ENCODE results near the gene DBF4B. TPM values are rescaled to one million over a fixed set of nuclear protein-coding genes. Genes with fewer than 3 reads are reported as not detected.

Gene DBF4B
- total RNA-seq, 2 experiments from 2014 or later = 1.5 TPM

GRCh38 chr17:44792276-44792675, 83.8 kb downstream of the DBF4B start:
- CTCF ChIA-PET = no interaction called here

GRCh38 chr17:44793885-44794842, 85.7 kb downstream of the DBF4B start:
- H3K27me3 ChIP-seq (ENCODE audit: control insufficient read depth in 1 of 2, insufficient read depth in 2 of 2, low read length in 2 of 2) = peaks cover 0 to 3% of the 10 kb centered on the region in 2 experiments

More at GRCh38 chr17:44792276-44792675, 83.8 kb downstream of the DBF4B start:
- Mint-ChIP-seq H3K4me3 (no peak overlapping the region), H3K27ac (no peak overlapping the region), H3K9me3 (no peaks in the 10 kb centered on the region), H3K27me3 (no peaks in the 10 kb centered on the region), H3K4me1 (ENCODE audit: low read depth) (no peaks in the 10 kb centered on the region), H3K36me3 (ENCODE audit: low read depth) (no peaks in the 10 kb centered on the region)
- intact Hi-C loops (cut with DNase I, micrococcal nuclease) = no loop called here
- no peak overlapping the region for H3K27ac ChIP-seq (ENCODE audit: low read depth in 1 of 2, low read length in 2 of 2)
- no peaks in the 10 kb centered on the region for H3K27me3 ChIP-seq (ENCODE audit: control insufficient read depth in 1 of 2, insufficient read depth in 2 of 2, low read length in 2 of 2)
- TF ChIP-seq CTCF (IDR thresholded peaks at IDR 0.05) = no peak
- DNase-seq (no peak), ATAC-seq (ENCODE audit: poor library complexity) (no peak)
- no peaks in the 10 kb centered on the region for H3K36me3 ChIP-seq (ENCODE audit: insufficient read depth, low read length)
- H3K4me1 ChIP-seq (ENCODE audit: insufficient read depth, low read length) = no peaks in the 10 kb centered on the region
- POLR2A ChIA-PET = no interaction called here
- H3K4me3 ChIP-seq (ENCODE audit: low read length) = no peak overlapping the region
- no peaks in the 10 kb centered on the region for H3K9me3 ChIP-seq (ENCODE audit: control insufficient read depth in 1 of 2, insufficient read depth in 1 of 2, low read length in 2 of 2)

GRCh38 chr17:44794851-44795413, 86.5 kb downstream of the DBF4B start:
- no peaks in the 10 kb centered on the region for H3K36me3 Mint-ChIP-seq (ENCODE audit: low read depth)
- Histone ChIP-seq H3K36me3 (ENCODE audit: insufficient read depth, low read length) (no peaks in the 10 kb centered on the region), H3K9me3 (ENCODE audit: control insufficient read depth in 1 of 2, insufficient read depth in 1 of 2, low read length in 2 of 2) (no peaks in the 10 kb centered on the region), H3K27me3 (ENCODE audit: control insufficient read depth in 1 of 2, insufficient read depth in 2 of 2, low read length in 2 of 2) (peaks cover 0 to 3% of the 10 kb centered on the region in 2 experiments), H3K4me3 (ENCODE audit: low read length) (no peak overlapping the region), H3K4me1 (ENCODE audit: insufficient read depth, low read length) (no peaks in the 10 kb centered on the region), H3K27ac (ENCODE audit: low read depth in 1 of 2, low read length in 2 of 2) (no peak overlapping the region)
- H3K4me1 Mint-ChIP-seq (ENCODE audit: low read depth) = no peaks in the 10 kb centered on the region
- H3K4me3 Mint-ChIP-seq = no peak overlapping the region
- TF ChIP-seq CTCF (IDR thresholded peaks at IDR 0.05) = no peak
- no peaks in the 10 kb centered on the region for H3K27me3 Mint-ChIP-seq
- H3K27ac Mint-ChIP-seq = no peak overlapping the region
- ATAC-seq (ENCODE audit: poor library complexity) (no peak), DNase-seq (peak in 2 of 14 experiments; percentile 49 to 64)
- ChIA-PET POLR2A (no interaction called here), CTCF (no interaction called here)
- no peaks in the 10 kb centered on the region for H3K9me3 Mint-ChIP-seq
- intact Hi-C loops (cut with DNase I, micrococcal nuclease) = no loop called here

More at GRCh38 chr17:44793885-44794842, 85.7 kb downstream of the DBF4B start:
- Histone ChIP-seq H3K9me3 (ENCODE audit: control insufficient read depth in 1 of 2, insufficient read depth in 1 of 2, low read length in 2 of 2) (no peaks in the 10 kb centered on the region), H3K36me3 (ENCODE audit: insufficient read depth, low read length) (no peaks in the 10 kb centered on the region), H3K4me1 (ENCODE audit: insufficient read depth, low read length) (no peaks in the 10 kb centered on the region), H3K27ac (ENCODE audit: low read depth in 1 of 2, low read length in 2 of 2) (no peak overlapping the region), H3K4me3 (ENCODE audit: low read length) (no peak overlapping the region)
- Mint-ChIP-seq H3K27ac (no peak overlapping the region), H3K4me3 (no peak overlapping the region), H3K4me1 (ENCODE audit: low read depth) (no peaks in the 10 kb centered on the region), H3K36me3 (ENCODE audit: low read depth) (no peaks in the 10 kb centered on the region), H3K27me3 (no peaks in the 10 kb centered on the region), H3K9me3 (no peaks in the 10 kb centered on the region)
- intact Hi-C loops (cut with DNase I, micrococcal nuclease) = no loop called here
- DNase-seq (no peak), ATAC-seq (ENCODE audit: poor library complexity) (no peak)
- POLR2A ChIA-PET = no interaction called here
- CTCF ChIA-PET = interaction anchor here (0.6 kb wide), 1 partner anchor 290 kb away, joined by 4 read pairs; no protein-coding TSS in a partner anchor
- TF ChIP-seq CTCF (IDR thresholded peaks at IDR 0.05) = no peak
